Measurements from ENCODE around the gene CYP24A1. TPM values are rescaled to one million over a fixed set of nuclear protein-coding genes. Genes with fewer than 3 reads are reported as not detected.

The CYP24A1 gene
- total and polyA plus RNA-seq, 2 donors (not counting 1 experiment from before 2014, with no cell fraction given), result not detected

DNA sequence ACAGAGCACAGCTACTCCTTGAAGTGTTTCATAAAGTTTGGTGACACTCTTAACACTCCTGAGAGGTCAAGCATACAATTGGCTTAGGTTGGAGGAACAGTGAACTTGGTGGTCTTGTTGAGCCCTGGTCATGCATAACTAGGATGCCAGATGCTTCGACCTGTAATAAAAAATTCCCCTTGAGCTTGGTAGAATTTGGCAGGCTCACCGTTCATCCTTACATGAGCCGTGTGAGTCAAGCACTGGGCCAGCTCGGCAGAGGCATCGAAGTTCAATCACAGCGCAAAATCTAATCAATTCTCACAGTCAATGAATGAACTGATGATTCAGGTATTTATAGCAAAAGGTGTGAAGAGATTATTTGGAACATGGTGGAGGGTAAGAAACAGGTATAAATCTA lies 33.7 kb downstream of the CYP24A1 start:
- H3K9me3 Mint-ChIP-seq (ENCODE audit: insufficient read depth), result no peaks in the 10 kb centered on the region
- H3K79me2 ChIP-seq (ENCODE audit: control insufficient read depth, insufficient read depth, low read length), result no peaks in the 10 kb centered on the region
- no peak overlapping the region for H2AFZ ChIP-seq (ENCODE audit: insufficient read depth, low read depth, low read length, poor library complexity, severe bottlenecking)
- no peaks in the 10 kb centered on the region for H3K36me3 ChIP-seq (replicated peaks in 1 of 2; ENCODE audit: control extremely low read depth in 1 of 2, control insufficient read depth in 1 of 2, extremely low read depth in 1 of 2, insufficient read depth in 2 of 2, low read length in 1 of 2)
- peaks cover 0 to 10% (median 1%) of the 10 kb centered on the region in 4 experiments for H3K27me3 ChIP-seq (replicated peaks in 1 of 4; ENCODE audit: control extremely low read depth in 1 of 4, control insufficient read depth in 3 of 4, insufficient read depth in 4 of 4, low read length in 3 of 4)
- peaks cover 34% of the 10 kb centered on the region for H3K27me3 Mint-ChIP-seq
- CTCF ChIA-PET, result no interaction called here
- DNase-seq (no peak), ATAC-seq (ENCODE audit: low read depth) (no peak)
- no peak overlapping the region for H3K9ac ChIP-seq (ENCODE audit: low read length)
- no peak overlapping the region for H3K4me3 ChIP-seq (ENCODE audit: control extremely low read depth in 1 of 5, extremely low read depth in 1 of 5, insufficient read depth in 1 of 5, low read depth in 2 of 5, low read length in 4 of 5)
- H3K4me3 Mint-ChIP-seq, result no peak overlapping the region
- peaks cover 2 to 6% (median 2%) of the 10 kb centered on the region in 3 donors for H3K9me3 ChIP-seq (ENCODE audit: control extremely low read depth in 1 of 3, control insufficient read depth in 2 of 3, insufficient read depth in 1 of 3, low read length in 2 of 3)
- POLR2A ChIA-PET, result no interaction called here
- WGBS (ENCODE audit: insufficient coverage), result 86% methylated on average over 3 of the region's 6 CpGs
- H3K27ac ChIP-seq (ENCODE audit: low read length in 2 of 2), result no peak overlapping the region
- intact Hi-C loops (cut with micrococcal nuclease), result no loop called here
- H3K27ac Mint-ChIP-seq, result no peak overlapping the region
- H3K4me2 ChIP-seq (replicated peaks; ENCODE audit: low read depth, low read length, poor library complexity, severe bottlenecking), result no peak overlapping the region
- H3K4me1 ChIP-seq (ENCODE audit: control insufficient read depth in 2 of 2, insufficient read depth in 2 of 2, low read length in 2 of 2), result no peaks in the 10 kb centered on the region
- TF ChIP-seq EZH2 (IDR thresholded peaks at IDR 0.05; ENCODE audit: borderline replicate concordance, insufficient read depth, low read depth, low read length, poor library complexity, severe bottlenecking), result no peak
- TF ChIP-seq, protein P1, sequence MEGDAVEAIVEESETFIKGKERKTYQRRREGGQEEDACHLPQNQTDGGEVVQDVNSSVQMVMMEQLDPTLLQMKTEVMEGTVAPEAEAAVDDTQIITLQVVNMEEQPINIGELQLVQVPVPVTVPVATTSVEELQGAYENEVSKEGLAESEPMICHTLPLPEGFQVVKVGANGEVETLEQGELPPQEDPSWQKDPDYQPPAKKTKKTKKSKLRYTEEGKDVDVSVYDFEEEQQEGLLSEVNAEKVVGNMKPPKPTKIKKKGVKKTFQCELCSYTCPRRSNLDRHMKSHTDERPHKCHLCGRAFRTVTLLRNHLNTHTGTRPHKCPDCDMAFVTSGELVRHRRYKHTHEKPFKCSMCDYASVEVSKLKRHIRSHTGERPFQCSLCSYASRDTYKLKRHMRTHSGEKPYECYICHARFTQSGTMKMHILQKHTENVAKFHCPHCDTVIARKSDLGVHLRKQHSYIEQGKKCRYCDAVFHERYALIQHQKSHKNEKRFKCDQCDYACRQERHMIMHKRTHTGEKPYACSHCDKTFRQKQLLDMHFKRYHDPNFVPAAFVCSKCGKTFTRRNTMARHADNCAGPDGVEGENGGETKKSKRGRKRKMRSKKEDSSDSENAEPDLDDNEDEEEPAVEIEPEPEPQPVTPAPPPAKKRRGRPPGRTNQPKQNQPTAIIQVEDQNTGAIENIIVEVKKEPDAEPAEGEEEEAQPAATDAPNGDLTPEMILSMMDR (IDR thresholded peaks at IDR 0.05), result no peak
- no peaks in the 10 kb centered on the region for H3K4me1 Mint-ChIP-seq
- no peaks in the 10 kb centered on the region for H4K20me1 ChIP-seq (ENCODE audit: control insufficient read depth, insufficient read depth, low read length, poor library complexity, severe bottlenecking)

- Histone ChIP-seq H3K36me3 (replicated peaks in 1 of 2; ENCODE audit: control extremely low read depth in 1 of 2, control insufficient read depth in 1 of 2, extremely low read depth in 1 of 2, insufficient read depth in 2 of 2, low read length in 1 of 2) (no peaks in the 10 kb centered on the region), H3K79me2 (ENCODE audit: control insufficient read depth, insufficient read depth, low read length) (no peaks in the 10 kb centered on the region), H3K4me1 (ENCODE audit: control insufficient read depth in 2 of 2, insufficient read depth in 2 of 2, low read length in 2 of 2) (no peaks in the 10 kb centered on the region), H3K9me3 (ENCODE audit: control extremely low read depth in 1 of 3, control insufficient read depth in 2 of 3, insufficient read depth in 1 of 3, low read length in 2 of 3) (peaks cover 2 to 6% (median 2%) of the 10 kb centered on the region in 3 donors), H3K4me3 (ENCODE audit: control extremely low read depth in 1 of 5, extremely low read depth in 1 of 5, insufficient read depth in 1 of 5, low read depth in 2 of 5, low read length in 4 of 5) (no peak overlapping the region), H4K20me1 (ENCODE audit: control insufficient read depth, insufficient read depth, low read length, poor library complexity, severe bottlenecking) (no peaks in the 10 kb centered on the region), H3K9ac (ENCODE audit: low read length) (no peak overlapping the region), H3K27ac (ENCODE audit: low read length in 2 of 2) (no peak overlapping the region), H2AFZ (ENCODE audit: insufficient read depth, low read depth, low read length, poor library complexity, severe bottlenecking) (no peak overlapping the region), H3K27me3 (replicated peaks in 1 of 4; ENCODE audit: control extremely low read depth in 1 of 4, control insufficient read depth in 3 of 4, insufficient read depth in 4 of 4, low read length in 3 of 4) (peaks cover 0 to 10% (median 1%) of the 10 kb centered on the region in 4 experiments), H3K4me2 (replicated peaks; ENCODE audit: low read depth, low read length, poor library complexity, severe bottlenecking) (no peak overlapping the region)
- ChIA-PET CTCF (no interaction called here), POLR2A (no interaction called here)
- 100% methylated on average over 3 of the region's 7 CpGs for WGBS (ENCODE audit: insufficient coverage)
- intact Hi-C loops (cut with micrococcal nuclease), result no loop called here
- ATAC-seq (ENCODE audit: low read depth), result no peak
- no peak overlapping the region for H3K4me3 Mint-ChIP-seq
- TF ChIP-seq, protein P1 (IDR thresholded peaks at IDR 0.05), result no peak
- no peak for TF ChIP-seq EZH2 (IDR thresholded peaks at IDR 0.05; ENCODE audit: borderline replicate concordance, insufficient read depth, low read depth, low read length, poor library complexity, severe bottlenecking)
- H3K9me3 Mint-ChIP-seq (ENCODE audit: insufficient read depth), result no peaks in the 10 kb centered on the region
- DNase-seq, result no peak
- no peaks in the 10 kb centered on the region for H3K4me1 Mint-ChIP-seq
- H3K27me3 Mint-ChIP-seq, result peaks cover 34% of the 10 kb centered on the region
- H3K27ac Mint-ChIP-seq, result no peak overlapping the region
Measured at GRCh38 chr20:54139188-54139587, 34.6 kb downstream of the CYP24A1 start.

Measured in B cell (primary cell).